Panc1 (cell line): ENCODE results near the gene AHCY. TPM values are rescaled to one million over a fixed set of nuclear protein-coding genes. Genes with fewer than 3 reads are reported as not detected.

ENCODE experiments used
- ATAC-seq: fragments of 200-7000 bp; cut with Tn5 transposase; 2 replicates; pipeline ENCODE4 v1.9.1; 2020; ENCODE audit warnings: mild to moderate bottlenecking, moderate library complexity
- BruUV-seq: library from RNA; stranded (reverse); fragments of 400-500 nt; replicated peaks from 2 replicates; lab custom pipeline; 2021; lab: Mats Ljungman, UMichigan
- CTCF ChIA-PET: fragments of 300-600 bp; sonication (Branson Sonifier 250); formaldehyde crosslinking; loops from one replicate; lab custom pipeline; 2022; ENCODE audit warnings: antibody characterized with exemption; lab: Charles Lee
- POLR2A ChIA-PET: fragments of 300-600 bp; sonication (Branson Sonifier 250); formaldehyde crosslinking; loops from one replicate; lab custom pipeline; 2022; ENCODE audit warnings: antibody characterized with exemption; lab: Charles Lee
- DNase-seq: peaks from one replicate; pipeline ENCODE4 v3.0.0-alpha.2; 2010; ENCODE audit warnings: low read depth, low spot score
- H3K27ac ChIP-seq: 2 replicates; pipeline ENCODE4 v1.5.1; 2011; ENCODE audit warnings: mild to moderate bottlenecking, low read length, inconsistent platforms
- H3K27me3 ChIP-seq: fragments of 200-500 bp; sonication (Bioruptor generic); 2 replicates; pipeline ENCODE4 v1.6.0; 2014; ENCODE audit warnings: low read length, inconsistent platforms; ENCODE audit not compliant: control insufficient read depth, insufficient read depth
- H3K36me3 ChIP-seq: fragments of 200-500 bp; sonication (Bioruptor generic); 2 replicates; pipeline ENCODE4 v1.5.1; 2014; ENCODE audit warnings: inconsistent platforms, mild to moderate bottlenecking, low read length, moderate library complexity; ENCODE audit not compliant: control insufficient read depth, insufficient read depth
- H3K4me1 ChIP-seq: 2 replicates; pipeline ENCODE4 v1.5.1; 2011; ENCODE audit warnings: inconsistent platforms, mild to moderate bottlenecking, low read length, moderate library complexity; ENCODE audit not compliant: control insufficient read depth, insufficient read depth
- H3K4me3 ChIP-seq, 2 experiments: 2 replicates each; pipeline ENCODE4 v1.5.1; 2011 to 2012; ENCODE audit warnings: low read depth in 2 of 2, low read length in 2 of 2, mild to moderate bottlenecking in 2 of 2, inconsistent platforms in 1 of 2, moderate library complexity in 1 of 2
- H3K9me3 ChIP-seq: fragments of 200-500 bp; sonication (Bioruptor generic); 2 replicates; pipeline ENCODE4 v1.5.1; 2014; ENCODE audit warnings: low read depth, mild to moderate bottlenecking, inconsistent platforms, low read length, moderate library complexity; ENCODE audit not compliant: control insufficient read depth, insufficient read depth
- CTCF ChIP-seq: fragments of 450-650 bp; IDR thresholded peaks from 2 replicates; pipeline ENCODE4 v1.5.1; 2017; ENCODE audit warnings: mild to moderate bottlenecking
- POLR2AphosphoS5 ChIP-seq: IDR thresholded peaks from 2 replicates; pipeline ENCODE4 v1.6.1; 2012; ENCODE audit warnings: mild to moderate bottlenecking, low read depth, low read length, moderate library complexity
- REST ChIP-seq, 2 experiments: IDR thresholded peaks; 2 replicates each; pipeline ENCODE4 v1.6.1; 2011 to 2012; ENCODE audit warnings: low read depth in 2 of 2, control low read depth in 1 of 2, low read length in 1 of 2, mild to moderate bottlenecking in 1 of 2, moderate library complexity in 1 of 2; ENCODE audit not compliant: insufficient read depth in 1 of 2
- SIN3A ChIP-seq: IDR thresholded peaks from 2 replicates; pipeline ENCODE4 v1.6.1; 2012; ENCODE audit warnings: low read depth, mild to moderate bottlenecking, low read length, moderate library complexity, borderline replicate concordance; ENCODE audit not compliant: insufficient read depth
- TCF7L2 ChIP-seq: IDR thresholded peaks from 2 replicates; pipeline ENCODE4 v1.6.1; 2011; ENCODE audit warnings: mild to moderate bottlenecking, low read depth, low read length, inconsistent platforms
- in situ Hi-C: cut with HindIII; loops from 2 replicates; pipeline ENCODE4 v1.10.0; 2016; ENCODE audit warnings: low sequenced_read_pairs, low pct_unique_long_range_greater_than_20kb
- intact Hi-C: fragments of 100-400 bp; cut with micrococcal nuclease; formaldehyde crosslinking; loops from one replicate; pipeline ENCODE4 v1.10.0; 2022; ENCODE audit not compliant: unreplicated experiment
- total RNA-seq: library from RNA; stranded (reverse); gene quantifications from one replicate; pipeline ENCODE4 v1.2.1, GENCODE V29; 2021; ENCODE audit not compliant: unreplicated experiment

The AHCY gene
- total RNA-seq, 1 experiment from 2014 or later: 171 TPM

DNA sequence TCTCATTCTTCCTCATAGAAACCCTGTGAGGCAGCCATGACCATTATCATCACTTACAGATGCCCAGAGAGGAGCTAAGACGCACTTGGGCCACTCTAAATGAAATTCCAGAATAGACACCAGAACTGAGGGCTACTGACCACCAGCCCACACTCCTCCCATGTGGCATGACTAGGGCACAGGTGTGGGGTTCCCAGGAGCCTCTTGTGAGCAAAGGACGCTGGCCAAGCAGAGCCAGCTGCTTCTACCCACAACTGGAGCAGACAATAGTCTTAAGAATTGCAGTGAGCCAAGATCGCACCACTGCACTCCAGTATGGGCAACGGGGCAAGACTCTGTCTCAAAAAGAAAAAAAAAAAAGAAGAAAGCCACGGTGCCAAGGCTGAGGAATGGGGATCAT is 10.0 kb downstream of the AHCY start:
- intact Hi-C loops (no loop called here), in situ Hi-C loops (no loop called here)
- Histone ChIP-seq H3K27me3 (no peaks in the 10 kb centered on the region), H3K9me3 (no peaks in the 10 kb centered on the region), H3K4me3 (no peak overlapping the region), H3K4me1 (0 out of 2 replicates have a peak, but pooled peaks cover 2% of the 10 kb centered on the region), H3K36me3 (peaks cover 11% of the 10 kb centered on the region), H3K27ac (no peak overlapping the region)
- no peak for TF ChIP-seq TCF7L2
- no peak for TF ChIP-seq SIN3A
- TF ChIP-seq CTCF: no peak
- TF ChIP-seq REST (IDR thresholded peaks at IDR 0.05; ENCODE audit: insufficient read depth in 1 of 2, low read depth in 2 of 2, low read length in 1 of 2): no peak
- TF ChIP-seq POLR2AphosphoS5: no peak
- POLR2A ChIA-PET: no interaction called here
- DNase-seq (no peak), ATAC-seq (no peak)
- CTCF ChIA-PET: no interaction called here
- no TSS peak for BruUV-seq

- no peak overlapping the region for H3K4me3 ChIP-seq
- CTCF ChIA-PET: no interaction called here
- no peaks in the 10 kb centered on the region for H3K27me3 ChIP-seq
- no TSS peak for BruUV-seq
- no peaks in the 10 kb centered on the region for H3K9me3 ChIP-seq
- POLR2A ChIA-PET: interaction anchor here (0.6 kb wide), 1 partner anchor 25 kb away, joined by 7 read pairs; no protein-coding TSS in a partner anchor
- H3K4me1 ChIP-seq: 0 out of 2 replicates have a peak, but pooled peaks cover 1% of the 10 kb centered on the region
- peaks cover 11% of the 10 kb centered on the region for H3K36me3 ChIP-seq
- H3K27ac ChIP-seq: no peak overlapping the region
- in situ Hi-C loops: no loop called here
- intact Hi-C loops: no loop called here
- ATAC-seq (no peak), DNase-seq (no peak)
- no peak for TF ChIP-seq CTCF
- no peak for TF ChIP-seq SIN3A
- TF ChIP-seq REST (IDR thresholded peaks at IDR 0.05; ENCODE audit: insufficient read depth in 1 of 2, low read depth in 2 of 2, low read length in 1 of 2): no peak
- no peak for TF ChIP-seq TCF7L2
- TF ChIP-seq POLR2AphosphoS5: no peak
Measured at GRCh38 chr20:34292496-34292895, 10.7 kb downstream of the AHCY start.
